Sigmoid colon (tissue), 4 donors: ENCODE measurements around the gene PAGE2.

ENCODE experiments used
- CTCF ChIP-seq, 4 experiments: fragments of 450-650 bp in 3 of 4; fragments of 200-600 bp in 1 of 4; IDR thresholded peaks; one replicate each; pipeline ENCODE4 v1.5.1; 2016 to 2019; ENCODE audit warnings: antibody characterized with exemption in 4 of 4, mild to moderate bottlenecking in 3 of 4, moderate library complexity in 2 of 4
- POLR2A ChIP-seq, 2 donors: fragments of 450-650 bp; IDR thresholded peaks; one replicate each; pipeline ENCODE4 v1.6.1; 2016; ENCODE audit warnings: antibody characterized with exemption in 2 of 2, mild to moderate bottlenecking in 2 of 2, moderate library complexity in 2 of 2
- POLR2AphosphoS5 ChIP-seq, 4 donors: sonication (generic); formaldehyde crosslinking; IDR thresholded peaks; one replicate each; pipeline ENCODE4 v1.6.1; 2017; ENCODE audit warnings: antibody characterized with exemption in 4 of 4

- TF ChIP-seq CTCF (IDR thresholded peaks at IDR 0.05) (peak; percentile 51 to 65 (median 56)), POLR2A (IDR thresholded peaks at IDR 0.05) (no peak), POLR2AphosphoS5 (IDR thresholded peaks at IDR 0.05) (no peak)
These were observed 31.1 kb upstream of the PAGE2 start for GRCh38 chrX:55057675-55058249.
